ENCODE results near the gene GNAZ.

GNAZ gene

GRCh38 chr22:23119494-23120414, 49.4 kb downstream of the GNAZ start:
- no peak overlapping the region for H3K27ac ChIP-seq (ENCODE audit: low read depth, low read length)
- no peaks in the 10 kb centered on the region for H3K9me3 ChIP-seq (ENCODE audit: control insufficient read depth, insufficient read depth, low read depth, low read length)
- H3K27me3 ChIP-seq (ENCODE audit: control insufficient read depth, insufficient read depth, low read length), result 0 out of 2 replicates have a peak, but pooled peaks cover 7% of the 10 kb centered on the region
- 0 out of 2 replicates have a peak, but pooled peaks cover 2% of the 10 kb centered on the region for H3K36me3 ChIP-seq (ENCODE audit: control insufficient read depth, insufficient read depth, low read length)
- no peak overlapping the region for H3K4me3 ChIP-seq (ENCODE audit: low read depth, low read length)
- peaks cover 3% of the 10 kb centered on the region; the same call in 1 of the 2 replicates for H3K4me1 ChIP-seq (ENCODE audit: control insufficient read depth, insufficient read depth, low read length)
- no peak overlapping the region for H3K9ac ChIP-seq (ENCODE audit: low read length)

- 0 out of 2 replicates have a peak, but pooled peaks cover 2% of the 10 kb centered on the region for H3K36me3 ChIP-seq (ENCODE audit: control insufficient read depth, insufficient read depth, low read length)
- no peak overlapping the region for H3K9ac ChIP-seq (ENCODE audit: low read length)
- no peak overlapping the region for H3K27ac ChIP-seq (ENCODE audit: low read depth, low read length)
- H3K4me3 ChIP-seq (ENCODE audit: low read depth, low read length), result no peak overlapping the region
- H3K27me3 ChIP-seq (ENCODE audit: control insufficient read depth, insufficient read depth, low read length), result 0 out of 2 replicates have a peak, but pooled peaks cover 7% of the 10 kb centered on the region
- H3K9me3 ChIP-seq (ENCODE audit: control insufficient read depth, insufficient read depth, low read depth, low read length), result no peaks in the 10 kb centered on the region
- H3K4me1 ChIP-seq (ENCODE audit: control insufficient read depth, insufficient read depth, low read length), result peaks cover 3% of the 10 kb centered on the region; the same call in 1 of the 2 replicates
These were observed 50.1 kb downstream of the GNAZ start for GRCh38 chr22:23120415-23120899.

- Histone ChIP-seq H3K9me3 (ENCODE audit: control insufficient read depth, insufficient read depth, low read depth, low read length) (no peaks in the 10 kb centered on the region), H3K36me3 (ENCODE audit: control insufficient read depth, insufficient read depth, low read length) (0 out of 2 replicates have a peak, but pooled peaks cover 2% of the 10 kb centered on the region), H3K27ac (ENCODE audit: low read depth, low read length) (no peak overlapping the region), H3K9ac (ENCODE audit: low read length) (no peak overlapping the region), H3K4me1 (ENCODE audit: control insufficient read depth, insufficient read depth, low read length) (peaks cover 3% of the 10 kb centered on the region; the same call in 1 of the 2 replicates), H3K27me3 (ENCODE audit: control insufficient read depth, insufficient read depth, low read length) (0 out of 2 replicates have a peak, but pooled peaks cover 7% of the 10 kb centered on the region), H3K4me3 (ENCODE audit: low read depth, low read length) (no peak overlapping the region)
These were observed 50.7 kb downstream of the GNAZ start for GRCh38 chr22:23121000-23121421.

GRCh38 chr22:23121424-23121823, 51.1 kb downstream of the GNAZ start:
- Histone ChIP-seq H3K9me3 (ENCODE audit: control insufficient read depth, insufficient read depth, low read depth, low read length) (no peaks in the 10 kb centered on the region), H3K27ac (ENCODE audit: low read depth, low read length) (no peak overlapping the region), H3K4me1 (ENCODE audit: control insufficient read depth, insufficient read depth, low read length) (peaks cover 3% of the 10 kb centered on the region; the same call in 1 of the 2 replicates), H3K36me3 (ENCODE audit: control insufficient read depth, insufficient read depth, low read length) (0 out of 2 replicates have a peak, but pooled peaks cover 2% of the 10 kb centered on the region), H3K4me3 (ENCODE audit: low read depth, low read length) (no peak overlapping the region), H3K27me3 (ENCODE audit: control insufficient read depth, insufficient read depth, low read length) (0 out of 2 replicates have a peak, but pooled peaks cover 7% of the 10 kb centered on the region), H3K9ac (ENCODE audit: low read length) (no peak overlapping the region)

GRCh38 chr22:23122216-23122957, 52.1 kb downstream of the GNAZ start:
- Histone ChIP-seq H3K9ac (ENCODE audit: low read length) (no peak overlapping the region), H3K36me3 (ENCODE audit: control insufficient read depth, insufficient read depth, low read length) (0 out of 2 replicates have a peak, but pooled peaks cover 2% of the 10 kb centered on the region), H3K4me1 (ENCODE audit: control insufficient read depth, insufficient read depth, low read length) (no peaks in the 10 kb centered on the region; the same call in 1 of the 2 replicates), H3K4me3 (ENCODE audit: low read depth, low read length) (no peak overlapping the region), H3K9me3 (ENCODE audit: control insufficient read depth, insufficient read depth, low read depth, low read length) (no peaks in the 10 kb centered on the region), H3K27ac (ENCODE audit: low read depth, low read length) (no peak overlapping the region), H3K27me3 (ENCODE audit: control insufficient read depth, insufficient read depth, low read length) (peaks cover 7% of the 10 kb centered on the region; the same call in 1 of the 2 replicates)

GRCh38 chr22:23122992-23123803, 52.9 kb downstream of the GNAZ start:
- Histone ChIP-seq H3K4me1 (ENCODE audit: control insufficient read depth, insufficient read depth, low read length) (peaks cover 1% of the 10 kb centered on the region; the same call in 1 of the 2 replicates), H3K4me3 (ENCODE audit: low read depth, low read length) (no peak overlapping the region), H3K9me3 (ENCODE audit: control insufficient read depth, insufficient read depth, low read depth, low read length) (no peaks in the 10 kb centered on the region), H3K27me3 (ENCODE audit: control insufficient read depth, insufficient read depth, low read length) (peaks cover 7% of the 10 kb centered on the region; the same call in 1 of the 2 replicates), H3K36me3 (ENCODE audit: control insufficient read depth, insufficient read depth, low read length) (0 out of 2 replicates have a peak, but pooled peaks cover 2% of the 10 kb centered on the region), H3K27ac (ENCODE audit: low read depth, low read length) (no peak overlapping the region), H3K9ac (ENCODE audit: low read length) (no peak overlapping the region)

GRCh38 chr22:23123804-23124254, 53.5 kb downstream of the GNAZ start:
- Histone ChIP-seq H3K4me1 (ENCODE audit: control insufficient read depth, insufficient read depth, low read length) (peaks cover 2% of the 10 kb centered on the region; the same call in 1 of the 2 replicates), H3K9me3 (ENCODE audit: control insufficient read depth, insufficient read depth, low read depth, low read length) (no peaks in the 10 kb centered on the region), H3K4me3 (ENCODE audit: low read depth, low read length) (no peak overlapping the region), H3K27me3 (ENCODE audit: control insufficient read depth, insufficient read depth, low read length) (peaks cover 7% of the 10 kb centered on the region; the same call in 1 of the 2 replicates), H3K27ac (ENCODE audit: low read depth, low read length) (no peak overlapping the region), H3K36me3 (ENCODE audit: control insufficient read depth, insufficient read depth, low read length) (0 out of 2 replicates have a peak, but pooled peaks cover 2% of the 10 kb centered on the region), H3K9ac (ENCODE audit: low read length) (no peak overlapping the region)

GRCh38 chr22:23124611-23125511, 54.5 kb downstream of the GNAZ start:
- no peak overlapping the region for H3K4me3 ChIP-seq (ENCODE audit: low read depth, low read length)
- H3K9ac ChIP-seq (ENCODE audit: low read length), result no peak overlapping the region
- no peak overlapping the region for H3K27ac ChIP-seq (ENCODE audit: low read depth, low read length)
- peaks cover 7% of the 10 kb centered on the region; the same call in 1 of the 2 replicates for H3K27me3 ChIP-seq (ENCODE audit: control insufficient read depth, insufficient read depth, low read length)
- H3K36me3 ChIP-seq (ENCODE audit: control insufficient read depth, insufficient read depth, low read length), result 0 out of 2 replicates have a peak, but pooled peaks cover 2% of the 10 kb centered on the region
- H3K9me3 ChIP-seq (ENCODE audit: control insufficient read depth, insufficient read depth, low read depth, low read length), result no peaks in the 10 kb centered on the region
- peaks cover 2% of the 10 kb centered on the region; the same call in 1 of the 2 replicates for H3K4me1 ChIP-seq (ENCODE audit: control insufficient read depth, insufficient read depth, low read length)

GRCh38 chr22:23125512-23126103, 55.3 kb downstream of the GNAZ start:
- Histone ChIP-seq H3K36me3 (ENCODE audit: control insufficient read depth, insufficient read depth, low read length) (0 out of 2 replicates have a peak, but pooled peaks cover 2% of the 10 kb centered on the region), H3K27me3 (ENCODE audit: control insufficient read depth, insufficient read depth, low read length) (peaks cover 4% of the 10 kb centered on the region; the same call in 1 of the 2 replicates), H3K9me3 (ENCODE audit: control insufficient read depth, insufficient read depth, low read depth, low read length) (no peaks in the 10 kb centered on the region), H3K27ac (ENCODE audit: low read depth, low read length) (no peak overlapping the region), H3K9ac (ENCODE audit: low read length) (no peak overlapping the region), H3K4me3 (ENCODE audit: low read depth, low read length) (no peak overlapping the region), H3K4me1 (ENCODE audit: control insufficient read depth, insufficient read depth, low read length) (peaks cover 2% of the 10 kb centered on the region; the same call in 1 of the 2 replicates)

Measured in HUES6 (cell line).